ENCODE data around the gene COMMD9. TPM values are rescaled to one million over a fixed set of nuclear protein-coding genes. Genes with fewer than 3 reads are reported as not detected.

COMMD9 gene
- total RNA-seq, 2 experiments from 2014 or later, result 34.8 to 36.8 TPM

DNA sequence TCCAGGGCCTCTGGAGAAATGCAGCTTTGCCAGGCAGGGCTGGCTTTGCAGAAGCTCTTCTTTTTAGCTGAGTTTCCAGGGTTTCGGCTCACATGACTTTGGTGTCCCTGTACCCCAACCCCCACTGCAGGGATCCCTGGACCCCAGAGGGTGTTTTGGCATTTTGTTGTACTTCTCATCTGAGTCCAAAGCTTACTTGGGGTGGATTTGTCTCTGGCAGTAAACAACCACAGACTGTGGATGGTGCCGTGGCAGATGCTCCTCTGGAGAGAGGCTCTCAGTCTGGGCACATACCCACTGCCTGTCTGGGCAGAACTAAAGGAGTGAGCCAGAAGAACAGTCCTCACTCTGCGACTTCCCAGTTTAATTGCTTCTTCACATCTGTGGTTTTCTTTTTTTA, 49.6 kb downstream of the COMMD9 start:
- CTCF ChIA-PET, result interaction anchor here (1.0 kb wide), 1 partner anchor 26 kb away, joined by 3 read pairs; no protein-coding TSS in a partner anchor

DNA sequence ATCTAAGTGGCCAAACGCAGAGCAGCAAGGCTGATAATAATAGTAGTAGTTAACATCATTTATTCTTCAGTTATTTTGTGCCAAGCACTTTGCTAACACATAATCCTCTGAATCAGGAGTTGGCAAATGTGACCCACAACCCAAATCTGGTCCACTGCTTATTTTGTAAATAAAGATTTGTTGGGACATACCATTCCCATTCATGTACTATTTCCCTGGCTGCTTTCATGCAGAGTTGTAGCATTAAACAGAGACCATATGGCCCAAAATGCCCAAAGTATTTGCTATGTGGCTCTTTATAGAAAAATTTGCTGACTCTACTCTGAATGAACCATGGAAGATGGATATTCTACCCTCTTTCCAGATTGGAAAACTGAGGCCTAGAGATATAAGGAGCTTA, 50.3 kb downstream of the COMMD9 start:
- TF ChIP-seq, protein P1, sequence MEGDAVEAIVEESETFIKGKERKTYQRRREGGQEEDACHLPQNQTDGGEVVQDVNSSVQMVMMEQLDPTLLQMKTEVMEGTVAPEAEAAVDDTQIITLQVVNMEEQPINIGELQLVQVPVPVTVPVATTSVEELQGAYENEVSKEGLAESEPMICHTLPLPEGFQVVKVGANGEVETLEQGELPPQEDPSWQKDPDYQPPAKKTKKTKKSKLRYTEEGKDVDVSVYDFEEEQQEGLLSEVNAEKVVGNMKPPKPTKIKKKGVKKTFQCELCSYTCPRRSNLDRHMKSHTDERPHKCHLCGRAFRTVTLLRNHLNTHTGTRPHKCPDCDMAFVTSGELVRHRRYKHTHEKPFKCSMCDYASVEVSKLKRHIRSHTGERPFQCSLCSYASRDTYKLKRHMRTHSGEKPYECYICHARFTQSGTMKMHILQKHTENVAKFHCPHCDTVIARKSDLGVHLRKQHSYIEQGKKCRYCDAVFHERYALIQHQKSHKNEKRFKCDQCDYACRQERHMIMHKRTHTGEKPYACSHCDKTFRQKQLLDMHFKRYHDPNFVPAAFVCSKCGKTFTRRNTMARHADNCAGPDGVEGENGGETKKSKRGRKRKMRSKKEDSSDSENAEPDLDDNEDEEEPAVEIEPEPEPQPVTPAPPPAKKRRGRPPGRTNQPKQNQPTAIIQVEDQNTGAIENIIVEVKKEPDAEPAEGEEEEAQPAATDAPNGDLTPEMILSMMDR (IDR thresholded peaks at IDR 0.05), result no peak
- DNase-seq (no peak), ATAC-seq (no peak)
- Mint-ChIP-seq H3K36me3 (ENCODE audit: low read depth) (no peaks in the 10 kb centered on the region), H3K4me1 (ENCODE audit: low read depth) (no peaks in the 10 kb centered on the region), H3K27me3 (peaks cover 1% of the 10 kb centered on the region), H3K4me3 (no peak overlapping the region), H3K27ac (no peak overlapping the region), H3K9me3 (no peaks in the 10 kb centered on the region)
- intact Hi-C loops (cut with micrococcal nuclease), result no loop called here
- ChIA-PET CTCF (interaction anchor here (1.0 kb wide), 1 partner anchor 27 kb away, joined by 3 read pairs; no protein-coding TSS in a partner anchor), POLR2A (no interaction called here)

More for the DNA sequence above, 49.6 kb downstream of the COMMD9 start:
- no peak overlapping the region for H3K4me3 Mint-ChIP-seq
- H3K27me3 Mint-ChIP-seq, result peaks cover 1% of the 10 kb centered on the region
- DNase-seq (no peak), ATAC-seq (no peak)
- POLR2A ChIA-PET, result no interaction called here
- TF ChIP-seq, protein P1 (IDR thresholded peaks at IDR 0.05), result no peak
- no peaks in the 10 kb centered on the region for H3K9me3 Mint-ChIP-seq
- H3K4me1 Mint-ChIP-seq (ENCODE audit: low read depth), result no peaks in the 10 kb centered on the region
- H3K36me3 Mint-ChIP-seq (ENCODE audit: low read depth), result no peaks in the 10 kb centered on the region
- no peak overlapping the region for H3K27ac Mint-ChIP-seq
- intact Hi-C loops (cut with micrococcal nuclease), result no loop called here

DNA sequence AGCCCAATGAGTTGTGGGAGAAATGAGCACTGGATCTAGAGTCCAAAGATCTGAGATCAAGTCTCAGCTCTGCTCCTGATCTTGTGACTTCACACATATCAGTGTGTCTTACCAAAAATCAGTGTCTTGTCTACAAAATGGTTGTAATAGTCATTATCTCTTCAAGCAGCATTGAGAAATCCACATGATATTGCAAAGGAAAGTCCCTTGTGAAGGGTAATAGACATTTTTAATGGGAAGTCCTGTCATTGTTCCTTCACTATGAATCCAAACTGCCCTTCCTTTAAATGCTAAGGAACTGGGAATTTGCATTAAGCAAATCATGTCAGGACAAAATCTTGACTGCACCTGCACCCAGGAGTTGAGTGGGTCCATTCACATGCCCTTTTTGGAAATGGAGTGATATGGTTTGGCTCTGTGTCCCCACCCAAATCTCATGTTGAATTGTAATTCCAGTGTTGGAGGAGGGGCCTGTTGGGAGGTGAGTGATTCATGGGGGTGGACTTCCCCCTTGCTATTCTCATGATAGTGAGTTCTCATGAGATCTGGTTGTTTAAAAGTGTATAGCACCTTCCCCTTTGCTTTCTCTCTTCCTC, 51.1 kb downstream of the COMMD9 start:
- no peak for ATAC-seq
- intact Hi-C loops (cut with micrococcal nuclease), result no loop called here

DNA sequence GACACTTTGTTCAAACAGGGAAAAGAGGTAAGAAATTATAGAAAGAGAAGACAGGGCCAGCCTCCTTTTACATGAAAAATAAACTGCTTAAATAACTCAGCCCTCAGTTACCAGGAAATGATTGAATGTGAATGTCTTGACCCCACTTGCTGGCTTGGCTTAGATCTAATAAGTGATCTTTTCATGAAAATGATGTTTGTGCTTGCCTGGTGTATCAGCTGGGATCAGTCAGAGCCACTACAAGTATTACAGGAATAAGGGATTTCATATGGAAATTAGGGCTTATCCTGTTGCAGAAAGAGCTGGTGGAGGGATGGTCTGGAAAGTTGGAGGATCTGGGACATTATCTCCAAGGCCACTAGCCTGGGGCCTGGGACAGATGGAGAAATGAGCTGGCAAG, 51.8 kb downstream of the COMMD9 start:
- ChIA-PET POLR2A (no interaction called here), CTCF (no interaction called here)
- Mint-ChIP-seq H3K9me3 (no peaks in the 10 kb centered on the region), H3K4me3 (no peak overlapping the region), H3K36me3 (ENCODE audit: low read depth) (no peaks in the 10 kb centered on the region), H3K27me3 (peaks cover 1% of the 10 kb centered on the region), H3K4me1 (ENCODE audit: low read depth) (no peaks in the 10 kb centered on the region), H3K27ac (no peak overlapping the region)
- intact Hi-C loops (cut with micrococcal nuclease), result no loop called here
- ATAC-seq (no peak), DNase-seq (no peak)
- TF ChIP-seq, protein P1 (IDR thresholded peaks at IDR 0.05), result no peak

More for the DNA sequence above, 51.1 kb downstream of the COMMD9 start:
- no peak for DNase-seq
- H3K4me3 Mint-ChIP-seq, result no peak overlapping the region
- H3K27me3 Mint-ChIP-seq, result peaks cover 1% of the 10 kb centered on the region
- ChIA-PET POLR2A (no interaction called here), CTCF (no interaction called here)
- H3K9me3 Mint-ChIP-seq, result no peaks in the 10 kb centered on the region
- no peak overlapping the region for H3K27ac Mint-ChIP-seq
- TF ChIP-seq, protein P1 (IDR thresholded peaks at IDR 0.05), result no peak
- no peaks in the 10 kb centered on the region for H3K4me1 Mint-ChIP-seq (ENCODE audit: low read depth)
- H3K36me3 Mint-ChIP-seq (ENCODE audit: low read depth), result no peaks in the 10 kb centered on the region

DNA sequence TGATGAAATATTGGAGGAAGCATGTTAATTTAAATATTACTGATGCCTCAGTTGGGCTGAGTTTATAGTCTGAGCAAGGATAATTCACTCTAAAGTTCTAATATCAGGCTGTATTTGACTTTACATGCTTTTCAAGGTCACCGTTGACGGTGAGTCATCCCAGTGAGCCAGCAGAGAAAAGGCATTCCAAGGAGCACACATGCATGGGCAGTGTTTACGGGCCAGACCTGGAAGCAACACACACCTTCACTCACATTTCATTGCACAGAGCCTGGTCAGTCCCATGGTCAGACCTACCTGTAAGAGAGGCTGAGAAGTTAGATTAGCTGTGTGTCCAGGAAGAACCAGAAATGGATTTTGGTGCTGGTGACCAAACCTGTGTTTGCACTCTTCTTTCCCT, 53.5 kb downstream of the COMMD9 start:
- H3K36me3 Mint-ChIP-seq (ENCODE audit: low read depth), result no peaks in the 10 kb centered on the region
- H3K9me3 Mint-ChIP-seq, result no peaks in the 10 kb centered on the region
- no peak overlapping the region for H3K27ac Mint-ChIP-seq
- intact Hi-C loops (cut with micrococcal nuclease), result no loop called here
- CTCF ChIA-PET, result interaction anchor here (1.3 kb wide), 1 partner anchor 23 kb away, joined by 3 read pairs; no protein-coding TSS in a partner anchor
- no peak overlapping the region for H3K4me3 Mint-ChIP-seq
- no peak for ATAC-seq
- H3K4me1 Mint-ChIP-seq (ENCODE audit: low read depth), result no peaks in the 10 kb centered on the region
- POLR2A ChIA-PET, result no interaction called here
- DNase-seq, result no peak
- TF ChIP-seq, protein P1 (IDR thresholded peaks at IDR 0.05), result no peak
- no peaks in the 10 kb centered on the region for H3K27me3 Mint-ChIP-seq
